Cardiac septum (tissue), 1 donor: Measurements from ENCODE around the gene PHPT1. TPM values are rescaled to one million over a fixed set of nuclear protein-coding genes. Genes with fewer than 3 reads are reported as not detected.

Source experiments
- DNase-seq: peaks from one replicate; pipeline ENCODE4 v3.0.0-alpha.2; 2020; ENCODE audit warnings: low spot score
- intact Hi-C: fragments of 100-400 bp; cut with DNase I; formaldehyde crosslinking; loops from one replicate; pipeline ENCODE4 v1.14.0; 2022
- total RNA-seq: library from RNA; stranded (reverse); fragmentation: NEBNext Ultra II Directional; extraction: Animal tissue kit (Norgen Biotek cat#: 25700); gene quantifications from one replicate; pipeline ENCODE4 v1.2.1, GENCODE V29; 2021
- donor health status: DM: no; HTN: no; CAD: no.

PHPT1 gene
- total RNA-seq, 1 donor from 2014 or later: 296 TPM

GRCh38 chr9:136820971-136821825 is 28.0 kb upstream of the PHPT1 start:
- intact Hi-C loops: no loop called here
- no peak for DNase-seq

DNA sequence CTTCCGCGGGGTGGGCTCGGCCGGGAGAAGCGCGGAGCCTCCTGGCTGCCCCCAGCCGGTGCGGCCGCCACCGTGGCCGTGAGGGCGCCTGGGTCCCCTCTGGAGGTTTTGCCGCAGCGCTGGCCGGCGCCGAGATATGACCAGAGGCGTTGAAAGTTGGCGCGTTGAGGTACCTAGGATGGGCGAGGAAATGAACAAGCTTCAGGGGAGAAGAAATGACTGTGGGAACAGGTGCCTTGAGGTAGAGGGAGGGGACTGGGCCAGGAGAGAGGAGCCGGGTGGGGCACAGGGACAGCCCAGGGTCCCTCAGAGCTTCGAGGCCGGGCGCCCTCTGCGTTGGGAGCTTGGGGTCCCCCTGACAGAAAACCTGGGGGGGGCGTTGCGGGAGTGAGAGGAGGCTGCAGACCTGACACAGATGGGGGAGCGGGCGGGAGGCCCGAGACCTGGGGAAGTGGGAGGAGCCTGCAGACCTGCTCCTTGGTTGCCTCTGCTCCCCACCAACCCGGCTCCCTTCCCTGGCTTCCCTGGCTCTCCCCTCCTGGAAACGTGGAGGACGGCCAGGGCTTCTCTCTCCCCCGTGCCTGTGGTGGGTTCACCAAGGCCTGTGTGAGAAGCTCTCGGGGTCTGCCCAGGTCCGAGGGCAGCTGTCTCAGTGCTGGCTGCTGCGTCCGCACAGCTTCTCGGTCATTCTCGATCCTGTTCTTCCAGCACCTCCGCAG is 27.2 kb upstream of the PHPT1 start:
- intact Hi-C loops: no loop called here
- DNase-seq: no peak

DNA sequence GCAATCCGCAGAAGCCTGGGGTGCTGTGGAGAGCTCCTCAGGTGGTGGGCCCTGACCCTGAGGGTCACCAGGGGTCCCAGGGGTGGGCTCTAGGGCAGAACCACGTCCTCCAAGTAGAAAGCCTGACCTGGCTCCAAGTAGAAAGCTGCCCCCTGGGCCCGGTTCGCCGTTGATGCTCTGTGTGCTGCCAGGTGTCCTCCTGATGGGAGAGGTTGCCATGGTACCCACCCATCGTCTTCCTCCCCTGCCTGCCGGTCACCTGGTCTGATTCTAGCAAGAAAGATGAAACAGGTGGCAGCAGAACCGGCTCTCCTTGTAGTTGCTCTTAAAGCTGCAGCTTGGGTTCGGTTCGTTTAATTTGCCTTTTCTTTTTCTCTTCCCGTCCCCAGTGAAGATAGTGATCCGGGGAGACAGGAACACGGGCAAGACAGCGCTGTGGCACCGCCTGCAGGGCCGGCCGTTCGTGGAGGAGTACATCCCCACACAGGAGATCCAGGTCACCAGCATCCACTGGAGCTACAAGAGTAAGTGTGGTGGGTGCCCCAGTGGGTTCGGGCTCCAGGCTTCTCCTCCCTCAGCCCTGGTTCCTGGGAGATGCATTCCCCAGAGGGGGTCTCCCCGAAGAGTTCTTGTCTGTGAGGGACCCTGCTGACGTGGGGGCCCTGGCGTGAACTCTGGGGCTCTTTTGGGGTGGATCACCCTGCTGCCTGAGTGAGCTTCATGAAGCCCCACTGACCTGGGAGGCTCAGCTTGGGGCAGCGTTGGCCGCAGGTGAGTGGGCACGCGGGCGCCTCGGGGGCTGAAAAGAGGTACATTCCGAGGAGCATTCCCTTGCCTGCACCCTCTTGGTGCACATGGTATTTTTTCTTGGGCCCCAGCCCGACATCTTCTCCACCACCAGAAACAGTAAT is 25.8 kb upstream of the PHPT1 start:
- intact Hi-C loops: no loop called here
- DNase-seq: no peak

DNA sequence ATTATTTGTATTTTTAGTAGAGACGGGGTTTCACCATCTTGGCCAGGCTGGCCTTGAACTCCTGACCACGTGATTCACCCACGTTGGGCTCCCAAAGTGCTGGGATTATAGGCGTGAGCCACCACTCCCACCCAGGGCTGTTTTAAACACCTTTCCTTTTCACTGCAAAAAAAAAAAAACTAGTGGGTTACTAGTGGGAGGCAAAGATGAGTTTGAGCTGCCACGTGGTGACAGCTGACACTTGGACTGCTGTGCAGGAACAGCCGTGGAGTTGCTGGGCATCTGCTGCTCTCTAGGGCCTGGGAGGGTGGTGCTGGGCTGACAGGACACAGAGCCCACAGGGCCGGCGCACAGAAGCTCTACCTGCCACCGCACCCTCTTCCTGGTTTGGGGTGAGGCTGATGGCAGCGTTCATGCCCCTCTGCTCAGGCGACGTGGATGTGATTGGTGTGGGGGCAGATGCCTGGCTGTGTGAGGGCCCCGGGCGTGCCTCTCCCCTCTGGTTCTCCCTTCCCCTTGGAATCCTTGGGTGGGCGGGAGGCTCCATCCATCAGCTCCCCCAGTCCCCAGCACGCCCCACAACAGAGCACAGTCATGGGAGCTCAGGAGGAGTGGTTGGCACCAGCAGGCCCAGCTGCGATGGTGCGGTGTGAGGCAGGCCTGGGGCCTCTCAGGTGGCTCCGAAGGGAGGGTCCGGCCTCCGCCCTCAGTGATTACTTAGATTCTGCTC is 24.5 kb upstream of the PHPT1 start:
- intact Hi-C loops: no loop called here
- DNase-seq: no peak

GRCh38 chr9:136825295-136826187 is 23.7 kb upstream of the PHPT1 start:
- DNase-seq: no peak
- intact Hi-C loops: no loop called here

DNA sequence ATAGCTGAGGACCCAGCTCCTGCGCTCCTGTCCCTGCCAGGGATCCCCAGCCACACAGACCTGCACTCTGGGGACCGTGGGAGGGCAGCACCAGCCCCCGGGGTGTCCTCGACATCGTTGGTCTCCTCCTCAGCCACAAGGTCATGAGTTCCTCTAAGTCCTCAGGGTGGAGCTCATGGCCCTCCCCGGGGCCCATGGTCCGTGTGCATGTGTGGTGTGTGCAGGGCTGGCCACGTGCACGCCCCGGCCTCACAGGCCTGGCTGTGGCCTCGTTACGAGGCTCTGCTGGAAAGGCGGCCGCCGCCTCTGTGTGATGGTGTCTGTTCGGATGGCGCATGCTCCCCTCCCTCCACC is 23.0 kb upstream of the PHPT1 start:
- intact Hi-C loops: no loop called here
- DNase-seq: no peak

DNA sequence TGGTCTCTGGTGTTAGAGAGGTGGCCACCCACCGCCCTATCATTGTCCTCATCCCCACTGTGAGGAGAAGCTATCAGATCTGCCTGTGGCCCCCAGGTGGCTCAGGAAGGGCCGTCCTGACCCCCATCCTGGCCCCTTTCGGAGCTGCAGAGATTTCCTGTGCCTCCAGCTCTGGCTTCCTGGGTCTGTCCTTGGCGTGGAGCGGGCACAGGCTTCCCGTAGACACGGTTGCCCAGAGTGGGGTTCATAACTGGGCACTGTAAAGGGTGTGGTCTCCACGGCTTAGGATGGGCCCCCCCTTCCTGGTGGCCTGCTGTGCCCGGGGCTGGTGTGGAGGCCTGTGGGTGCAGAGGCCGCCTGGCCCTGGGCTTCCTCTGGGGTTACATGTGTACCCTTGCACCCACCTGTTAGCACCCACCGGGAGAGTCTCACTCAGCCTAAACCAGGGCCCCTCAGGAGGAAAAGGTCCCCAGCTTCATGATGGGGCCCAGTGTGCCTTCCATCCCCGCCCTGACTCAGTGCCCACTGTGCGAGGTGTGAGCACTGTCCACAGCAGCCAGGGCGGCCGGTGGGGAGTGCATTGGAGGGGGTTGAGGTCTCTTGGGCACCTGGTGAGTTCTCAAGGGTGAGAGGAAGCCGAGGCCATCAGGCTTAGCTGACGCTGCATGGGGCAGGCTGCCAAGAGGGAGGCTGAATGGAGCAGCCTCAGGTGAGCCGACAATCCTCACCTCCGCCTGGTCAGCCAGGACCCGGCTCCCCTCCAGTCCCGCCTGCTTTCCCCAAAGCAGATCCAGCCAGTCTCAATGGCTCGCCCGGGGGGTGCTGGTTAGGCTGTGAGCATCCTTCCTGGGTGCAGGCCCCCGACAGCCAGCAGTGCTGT is 22.3 kb upstream of the PHPT1 start:
- intact Hi-C loops: no loop called here
- no peak for DNase-seq

DNA sequence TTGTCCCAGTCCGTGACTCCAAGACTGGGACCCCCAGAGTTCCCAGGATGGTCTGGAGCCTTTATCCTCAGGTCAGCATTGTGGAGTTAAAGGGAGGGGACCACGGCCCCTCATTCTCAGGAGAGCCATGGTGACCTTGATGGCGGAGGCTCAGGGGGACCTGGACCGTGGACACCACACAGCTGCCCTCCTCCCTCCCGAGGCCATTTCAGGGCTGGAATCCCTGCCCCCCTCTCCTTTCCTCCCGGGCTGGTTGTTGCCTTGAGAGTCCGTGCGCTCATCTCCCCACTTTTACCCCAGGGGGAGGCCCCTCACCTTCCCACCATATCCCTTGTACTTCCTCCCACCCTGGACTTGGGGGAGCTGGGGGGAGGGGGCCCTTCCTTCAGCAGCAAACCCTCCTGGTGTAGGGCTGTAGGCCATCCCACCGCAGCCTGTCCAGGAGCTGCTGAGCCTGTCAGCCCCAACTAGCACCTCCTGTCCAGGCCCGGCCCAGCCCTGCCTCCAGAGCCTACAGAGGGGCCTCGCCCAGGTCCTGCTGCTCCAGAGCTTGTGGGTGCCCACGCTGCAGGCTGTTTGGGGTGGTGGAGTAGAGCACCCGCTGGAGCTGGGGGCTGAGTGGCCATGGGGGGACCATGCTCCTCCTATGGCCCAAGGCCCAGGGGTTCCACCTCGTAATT is 21.3 kb upstream of the PHPT1 start:
- no peak for DNase-seq

GRCh38 chr9:136828474-136829140 is 20.6 kb upstream of the PHPT1 start:
- no peak for DNase-seq
- intact Hi-C loops: no loop called here

More for the DNA sequence above, 21.3 kb upstream of the PHPT1 start:
- intact Hi-C loops: no loop called here

DNA sequence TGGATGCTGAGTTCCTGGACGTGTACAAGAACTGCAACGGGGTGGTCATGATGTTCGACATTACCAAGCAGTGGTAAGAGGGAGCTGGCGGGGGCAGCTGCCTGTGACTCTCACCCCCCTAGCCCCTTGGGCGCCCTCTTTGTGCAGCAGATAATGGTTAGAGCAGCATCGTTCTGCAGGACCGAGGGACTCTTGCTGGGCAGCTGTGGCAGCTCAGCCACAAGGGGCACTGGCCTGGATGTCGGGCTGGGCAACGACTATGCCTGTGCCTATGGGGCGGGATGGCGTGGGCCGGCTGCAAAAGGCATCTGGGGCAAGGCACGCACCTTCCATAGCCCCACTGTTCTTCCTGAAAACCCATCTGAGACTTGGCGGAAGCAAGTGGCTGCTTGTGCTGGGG is 19.8 kb upstream of the PHPT1 start:
- intact Hi-C loops: no loop called here
- no peak for DNase-seq

GRCh38 chr9:136829981-136830885 is 19.0 kb upstream of the PHPT1 start:
- intact Hi-C loops: no loop called here
- no peak for DNase-seq

GRCh38 chr9:136831002-136831719 is 18.0 kb upstream of the PHPT1 start:
- intact Hi-C loops: no loop called here
- DNase-seq: no peak

GRCh38 chr9:136831720-136832104 is 17.5 kb upstream of the PHPT1 start:
- intact Hi-C loops: no loop called here
- no peak for DNase-seq

DNA sequence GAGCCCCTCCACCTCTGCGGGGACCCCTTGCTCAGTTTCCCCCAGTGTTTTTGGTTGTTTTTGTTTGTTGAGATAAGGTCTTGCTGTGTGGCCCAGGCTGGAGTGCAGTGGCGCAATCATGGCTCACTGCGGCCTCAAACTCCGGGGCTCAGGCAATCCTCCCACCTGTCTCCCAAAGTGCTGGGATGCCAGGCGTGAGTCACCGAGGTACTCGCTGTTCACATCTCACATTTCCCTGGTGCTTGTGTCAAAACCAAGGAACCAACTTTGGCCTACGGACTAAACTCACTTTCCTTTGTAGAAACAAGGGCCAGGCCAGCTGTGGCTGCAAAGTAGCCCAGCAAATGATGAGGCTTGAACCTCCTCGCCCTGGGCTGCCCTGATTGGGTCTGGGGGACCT is 16.6 kb upstream of the PHPT1 start:
- DNase-seq: no peak
- intact Hi-C loops: no loop called here
